ENCODE data around the gene RHEB. TPM values are rescaled to one million over a fixed set of nuclear protein-coding genes. Genes with fewer than 3 reads are reported as not detected.

RHEB gene
- polyA plus RNA-seq, 1 of the 3 experiments (the other 2 are of a cell fraction): 87.3 TPM

GRCh38 chr7:151437866-151438516, 81.7 kb downstream of the RHEB start:
- H3K9me2 ChIP-seq: no peaks in the 10 kb centered on the region
- no peak overlapping the region for H3K9ac ChIP-seq
- no peak for DNase-seq
- CTCF ChIA-PET: interaction anchor here (1.0 to 6.3 kb wide), 9 partner anchors 8 to 154 kb away, joined by 3 to 43 read pairs (median 4); partner anchors contain the start of gene WDR86
- TF ChIP-seq JUND (IDR thresholded peaks at IDR 0.05) (no peak), POLR2AphosphoS5 (IDR thresholded peaks at IDR 0.05; ENCODE audit: low read depth, low read length) (no peak), SIN3A (IDR thresholded peaks at IDR 0.05; ENCODE audit: borderline replicate concordance, low read depth, low read length) (no peak), USF1 (IDR thresholded peaks at IDR 0.05; ENCODE audit: borderline replicate concordance, low read depth) (no peak), CHD2 (IDR thresholded peaks at IDR 0.05; ENCODE audit: low read length, partially characterized antibody) (no peak), GATA2 (CRISPR knock-in tag; IDR thresholded peaks at IDR 0.05) (no peak)
- peaks cover 0 to 20% of the 10 kb centered on the region in 2 experiments; a peak in 2 of 4 replicates for H3K4me1 ChIP-seq (ENCODE audit: control insufficient read depth in 1 of 2, insufficient read depth in 2 of 2, low read depth in 1 of 2, low read length in 1 of 2)
- 85% methylated on average over 23 of the region's 23 CpGs for WGBS (ENCODE audit: low lambda C conversion rate)
- H3K27ac ChIP-seq (ENCODE audit: low read depth in 2 of 2, low read length in 1 of 2): no peak overlapping the region
- no peaks in the 10 kb centered on the region for H3K79me2 ChIP-seq (ENCODE audit: insufficient read depth)
- no peaks in the 10 kb centered on the region for H3K9me3 ChIP-seq
- no peaks in the 10 kb centered on the region for H4K20me1 ChIP-seq (ENCODE audit: insufficient read depth)
- no peaks in the 10 kb centered on the region; the same call in 1 of the 2 replicates for H3K27me3 ChIP-seq (ENCODE audit: insufficient read depth)
- H3K36me3 ChIP-seq (replicated peaks in 1 of 2; ENCODE audit: control insufficient read depth in 1 of 2, insufficient read depth in 2 of 2, low read length in 1 of 2): no peaks in the 10 kb centered on the region
- no peak overlapping the region for H3K4me2 ChIP-seq
- H3K4me3 ChIP-seq (ENCODE audit: low read depth in 2 of 2, low read length in 1 of 2): no peak overlapping the region
- no peaks in the 10 kb centered on the region for H3F3A ChIP-seq (replicated peaks; ENCODE audit: insufficient read depth)
- POLR2A ChIA-PET: no interaction called here
- H2AFZ ChIP-seq (ENCODE audit: low read depth): no peak overlapping the region

- H3K27me3 ChIP-seq (ENCODE audit: insufficient read depth): no peaks in the 10 kb centered on the region; the same call in 1 of the 2 replicates
- peak overlapping the region in 1 of 2 experiments; percentile 68; a peak in 2 of 4 replicates for H3K27ac ChIP-seq (ENCODE audit: low read depth in 2 of 2, low read length in 1 of 2)
- H3K9ac ChIP-seq: no peak overlapping the region
- H3K9me3 ChIP-seq: no peaks in the 10 kb centered on the region
- TF ChIP-seq MEF2A (IDR thresholded peaks at IDR 0.05; ENCODE audit: borderline replicate concordance, low read depth) (no peak), NRF1 (IDR thresholded peaks at IDR 0.05; ENCODE audit: low read depth, low read length) (no peak), CHD2 (IDR thresholded peaks at IDR 0.05; ENCODE audit: low read length, partially characterized antibody) (peak; percentile 2)
- no peak overlapping the region for H3K4me3 ChIP-seq (ENCODE audit: low read depth in 2 of 2, low read length in 1 of 2)
- no peaks in the 10 kb centered on the region for H3K9me2 ChIP-seq
- H3K36me3 ChIP-seq (replicated peaks in 1 of 2; ENCODE audit: control insufficient read depth in 1 of 2, insufficient read depth in 2 of 2, low read length in 1 of 2): no peaks in the 10 kb centered on the region
- POLR2A ChIA-PET: no interaction called here
- no peaks in the 10 kb centered on the region for H3K79me2 ChIP-seq (ENCODE audit: insufficient read depth)
- CTCF ChIA-PET: interaction anchor here (1.0 to 6.3 kb wide), 11 partner anchors 12 to 155 kb away, joined by 3 to 43 read pairs (median 5); partner anchors contain the start of gene WDR86
- no peaks in the 10 kb centered on the region for H3F3A ChIP-seq (replicated peaks; ENCODE audit: insufficient read depth)
- DNase-seq: peak; percentile 77
- WGBS (ENCODE audit: low lambda C conversion rate): 76% methylated on average over 13 of the region's 13 CpGs
- no peaks in the 10 kb centered on the region for H4K20me1 ChIP-seq (ENCODE audit: insufficient read depth)
- H3K4me2 ChIP-seq: no peak overlapping the region
- peaks cover 0 to 20% of the 10 kb centered on the region in 2 experiments; a peak in 2 of 4 replicates for H3K4me1 ChIP-seq (ENCODE audit: control insufficient read depth in 1 of 2, insufficient read depth in 2 of 2, low read depth in 1 of 2, low read length in 1 of 2)
- no peak overlapping the region for H2AFZ ChIP-seq (ENCODE audit: low read depth)
Measured at GRCh38 chr7:151437159-151437553, 82.5 kb downstream of the RHEB start.
